Neural progenitor cell (in vitro differentiated cells): ENCODE results near the gene COL19A1. TPM values are rescaled to one million over a fixed set of nuclear protein-coding genes. Genes with fewer than 3 reads are reported as not detected.
A peak's percentile ranks its signal among the peaks of the same experiment; 100 is the strongest.

Source experiments
- DNase-seq: peaks from one replicate; pipeline ENCODE4 v3.0.0-alpha.2; 2016; ENCODE audit warnings: low spot score
- H2AFZ ChIP-seq: fragments of 200-600 bp; sonication (generic); replicated peaks from 2 replicates; pipeline ENCODE4 v1.6.1; 2016; ENCODE audit warnings: antibody characterized with exemption
- H3F3A ChIP-seq: fragments of 200-600 bp; sonication (generic); 2 replicates; pipeline ENCODE4 v1.6.1; 2016; ENCODE audit warnings: antibody characterized with exemption, low read depth
- H3K27ac ChIP-seq: fragments of 200-600 bp; sonication (generic); 2 replicates; pipeline ENCODE4 v1.5.1; 2016; ENCODE audit warnings: mild to moderate bottlenecking
- H3K27me3 ChIP-seq: fragments of 200-600 bp; sonication (generic); 2 replicates; pipeline ENCODE4 v1.6.1; 2016; ENCODE audit warnings: mild to moderate bottlenecking, moderate library complexity
- H3K36me3 ChIP-seq: fragments of 200-600 bp; sonication (generic); 2 replicates; pipeline ENCODE4 v1.5.1; 2016
- H3K4me1 ChIP-seq: fragments of 200-600 bp; sonication (generic); 2 replicates; pipeline ENCODE4 v1.6.1; 2016; ENCODE audit warnings: mixed run types
- H3K4me2 ChIP-seq: fragments of 200-600 bp; sonication (generic); 2 replicates; pipeline ENCODE4 v1.6.1; 2016
- H3K4me3 ChIP-seq: fragments of 200-600 bp; sonication (generic); 2 replicates; pipeline ENCODE4 v1.5.1; 2016
- H3K79me2 ChIP-seq: fragments of 200-600 bp; sonication (generic); 2 replicates; pipeline ENCODE4 v1.6.1; 2016; ENCODE audit warnings: low read depth
- H3K9ac ChIP-seq: fragments of 200-600 bp; sonication (generic); 2 replicates; pipeline ENCODE4 v1.6.1; 2016
- H3K9me3 ChIP-seq: fragments of 200-600 bp; sonication (generic); 2 replicates; pipeline ENCODE4 v1.5.1; 2016; ENCODE audit warnings: low read depth
- H4K20me1 ChIP-seq: fragments of 200-600 bp; sonication (generic); 2 replicates; pipeline ENCODE4 v1.6.1; 2016; ENCODE audit warnings: low read depth
- H3K27ac Mint-ChIP-seq: 3 replicates; pipeline ENCODE4 v1.8.0; 2021; ENCODE audit warnings: mixed read lengths
- H3K27me3 Mint-ChIP-seq: 2 replicates; pipeline ENCODE4 v1.8.0; 2022; ENCODE audit warnings: low read depth, mild to moderate bottlenecking, inconsistent platforms, moderate library complexity, mixed read lengths; ENCODE audit not compliant: insufficient read depth
- H3K36me3 Mint-ChIP-seq: 3 replicates; pipeline ENCODE4 v1.8.0; 2021; ENCODE audit warnings: mixed read lengths
- H3K4me1 Mint-ChIP-seq: 3 replicates; pipeline ENCODE4 v1.8.0; 2021; ENCODE audit warnings: mixed read lengths
- H3K4me3 Mint-ChIP-seq: 3 replicates; pipeline ENCODE4 v1.8.0; 2021; ENCODE audit warnings: mild to moderate bottlenecking, moderate library complexity, mixed read lengths
- H3K9me3 Mint-ChIP-seq: 3 replicates; pipeline ENCODE4 v1.8.0; 2020; ENCODE audit warnings: mixed read lengths
- EZH2 ChIP-seq: fragments of 200-600 bp; sonication (generic); IDR thresholded peaks from 2 replicates; pipeline ENCODE4 v1.6.1; 2017; ENCODE audit warnings: antibody characterized with exemption, mild to moderate bottlenecking, moderate library complexity
- EZH2phosphoT487 ChIP-seq: fragments of 200-600 bp; sonication (generic); IDR thresholded peaks from 2 replicates; pipeline ENCODE4 v1.6.1; 2017; ENCODE audit warnings: antibody characterized with exemption
- total RNA-seq: library from RNA; depleted of rRNA; stranded (reverse); fragments of >200 nt; gene quantifications from 2 replicates; pipeline ENCODE4 v1.2.3, GENCODE V29; 2015; ENCODE audit warnings: low replicate concordance
- TF ChIP-seq, protein P1 (sequence below): fragments of 200-600 bp; sonication (generic); IDR thresholded peaks from 2 replicates; pipeline ENCODE4 v1.5.1; 2017; ENCODE audit warnings: antibody characterized with exemption, mild to moderate bottlenecking

Gene COL19A1
- total RNA-seq, 1 donor from 2014 or later = not detected

DNA sequence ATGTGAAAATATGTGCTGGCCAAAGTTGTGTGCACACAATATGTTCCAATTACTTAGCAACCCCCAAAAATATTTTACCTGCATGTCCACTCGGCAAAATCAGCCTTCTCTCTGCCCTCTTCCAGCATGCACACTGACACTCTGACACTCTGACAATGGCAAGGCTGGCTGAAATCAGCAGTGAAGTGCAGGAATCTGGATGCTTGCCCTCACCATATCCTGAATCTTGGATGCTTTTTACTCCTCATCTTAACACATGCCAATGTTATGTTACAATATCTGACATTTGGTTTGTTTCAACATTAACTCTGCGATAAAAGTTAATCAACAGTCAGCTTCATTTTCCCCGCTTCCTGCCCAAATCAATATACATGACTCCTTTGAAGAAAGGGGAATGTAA, 233.4 kb downstream of the COL19A1 start:
- Histone ChIP-seq H3K27ac (no peak overlapping the region), H3K9me3 (no peaks in the 10 kb centered on the region), H3K79me2 (no peaks in the 10 kb centered on the region), H3K4me3 (no peak overlapping the region), H3K4me1 (no peaks in the 10 kb centered on the region), H2AFZ (no peak overlapping the region), H3K36me3 (no peaks in the 10 kb centered on the region), H3K9ac (no peak overlapping the region), H4K20me1 (no peaks in the 10 kb centered on the region), H3K4me2 (no peak overlapping the region), H3F3A (no peaks in the 10 kb centered on the region), H3K27me3 (no peaks in the 10 kb centered on the region)
- no peak overlapping the region for H3K4me3 Mint-ChIP-seq
- no peaks in the 10 kb centered on the region for H3K27me3 Mint-ChIP-seq
- no peaks in the 10 kb centered on the region for H3K4me1 Mint-ChIP-seq
- TF ChIP-seq, protein P1, sequence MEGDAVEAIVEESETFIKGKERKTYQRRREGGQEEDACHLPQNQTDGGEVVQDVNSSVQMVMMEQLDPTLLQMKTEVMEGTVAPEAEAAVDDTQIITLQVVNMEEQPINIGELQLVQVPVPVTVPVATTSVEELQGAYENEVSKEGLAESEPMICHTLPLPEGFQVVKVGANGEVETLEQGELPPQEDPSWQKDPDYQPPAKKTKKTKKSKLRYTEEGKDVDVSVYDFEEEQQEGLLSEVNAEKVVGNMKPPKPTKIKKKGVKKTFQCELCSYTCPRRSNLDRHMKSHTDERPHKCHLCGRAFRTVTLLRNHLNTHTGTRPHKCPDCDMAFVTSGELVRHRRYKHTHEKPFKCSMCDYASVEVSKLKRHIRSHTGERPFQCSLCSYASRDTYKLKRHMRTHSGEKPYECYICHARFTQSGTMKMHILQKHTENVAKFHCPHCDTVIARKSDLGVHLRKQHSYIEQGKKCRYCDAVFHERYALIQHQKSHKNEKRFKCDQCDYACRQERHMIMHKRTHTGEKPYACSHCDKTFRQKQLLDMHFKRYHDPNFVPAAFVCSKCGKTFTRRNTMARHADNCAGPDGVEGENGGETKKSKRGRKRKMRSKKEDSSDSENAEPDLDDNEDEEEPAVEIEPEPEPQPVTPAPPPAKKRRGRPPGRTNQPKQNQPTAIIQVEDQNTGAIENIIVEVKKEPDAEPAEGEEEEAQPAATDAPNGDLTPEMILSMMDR = no peak
- TF ChIP-seq EZH2 (no peak), EZH2phosphoT487 (no peak)
- no peak for DNase-seq
- no peaks in the 10 kb centered on the region for H3K9me3 Mint-ChIP-seq
- H3K36me3 Mint-ChIP-seq = no peaks in the 10 kb centered on the region
- no peak overlapping the region for H3K27ac Mint-ChIP-seq

DNA sequence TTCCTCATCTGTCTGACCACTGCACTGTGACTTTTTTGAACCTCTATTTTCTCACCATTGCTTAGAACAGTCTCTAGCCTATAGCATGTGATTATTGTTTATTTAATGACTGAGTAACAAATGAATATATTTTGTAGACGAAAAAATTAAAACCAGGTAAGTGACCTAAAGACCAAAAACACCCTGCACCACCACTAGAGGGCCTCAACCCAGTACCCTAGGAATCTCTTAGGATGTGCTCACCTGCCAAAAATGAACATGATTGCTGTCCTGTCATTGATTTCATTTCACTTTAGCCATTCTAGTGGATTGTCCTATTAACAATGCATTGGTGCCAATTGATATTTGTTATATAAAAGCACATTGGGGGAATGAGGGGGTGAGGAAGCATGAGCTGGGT, 237.4 kb downstream of the COL19A1 start:
- no peaks in the 10 kb centered on the region for H3K9me3 ChIP-seq
- DNase-seq = no peak
- no peak overlapping the region for H3K27ac ChIP-seq
- Mint-ChIP-seq H3K27ac (no peak overlapping the region), H3K36me3 (no peaks in the 10 kb centered on the region), H3K4me3 (no peak overlapping the region), H3K9me3 (no peaks in the 10 kb centered on the region), H3K4me1 (peaks cover 6% of the 10 kb centered on the region), H3K27me3 (no peaks in the 10 kb centered on the region)
- H3K79me2 ChIP-seq = no peaks in the 10 kb centered on the region
- H4K20me1 ChIP-seq = no peaks in the 10 kb centered on the region
- H3K9ac ChIP-seq = no peak overlapping the region
- H3K4me3 ChIP-seq = no peak overlapping the region
- no peak for TF ChIP-seq EZH2phosphoT487
- TF ChIP-seq, protein P1 = peak; percentile 53
- TF ChIP-seq EZH2 = no peak
- H3K36me3 ChIP-seq = no peaks in the 10 kb centered on the region
- no peak overlapping the region for H2AFZ ChIP-seq
- H3K4me1 ChIP-seq = peaks cover 9% of the 10 kb centered on the region
- H3F3A ChIP-seq = no peaks in the 10 kb centered on the region
- no peak overlapping the region for H3K4me2 ChIP-seq
- H3K27me3 ChIP-seq = no peaks in the 10 kb centered on the region

DNA sequence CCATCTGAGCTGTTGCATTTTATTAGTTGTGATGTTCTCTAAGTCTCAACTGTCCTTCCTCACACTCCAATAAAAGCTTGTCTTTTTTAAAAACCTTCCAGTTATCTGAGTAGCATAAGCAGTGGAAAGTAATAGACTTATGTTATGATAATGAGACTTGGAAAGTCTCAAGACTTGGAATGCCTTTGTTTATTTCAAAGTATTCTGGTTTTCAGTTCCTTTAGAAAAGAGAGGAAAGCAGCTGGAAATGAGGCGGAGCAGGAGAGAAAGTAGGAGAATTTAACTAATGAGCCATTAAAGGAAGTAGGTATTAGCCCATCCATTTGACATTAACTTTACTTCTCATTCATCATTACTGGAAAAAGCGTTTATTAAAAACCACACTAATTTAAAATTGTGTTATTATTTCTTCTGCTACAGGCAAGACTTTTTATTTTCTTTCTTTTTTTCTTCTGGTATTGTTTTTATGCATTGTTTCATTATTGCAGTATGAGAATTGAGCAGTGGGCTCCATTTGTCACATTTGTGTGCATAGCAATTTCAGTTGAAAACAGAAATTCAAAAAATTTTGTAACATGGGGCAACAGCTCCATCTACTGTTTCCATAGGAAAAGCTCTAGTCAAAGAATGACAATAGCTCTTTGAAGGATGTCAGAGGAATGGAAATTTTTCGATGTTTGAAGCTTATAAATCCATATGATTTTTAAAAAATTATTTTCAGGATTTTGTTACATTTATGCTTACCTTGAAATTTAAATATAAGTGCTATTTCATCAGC, 241.7 kb downstream of the COL19A1 start:
- no peaks in the 10 kb centered on the region for H3K27me3 Mint-ChIP-seq
- no peaks in the 10 kb centered on the region for H3K27me3 ChIP-seq
- H3K36me3 Mint-ChIP-seq = no peaks in the 10 kb centered on the region
- peak overlapping the region; percentile 72 for H2AFZ ChIP-seq
- no peak overlapping the region for H3K9ac ChIP-seq
- H3K9me3 ChIP-seq = no peaks in the 10 kb centered on the region
- peaks cover 6% of the 10 kb centered on the region for H3K4me1 Mint-ChIP-seq
- no peak overlapping the region for H3K27ac ChIP-seq
- H3K4me3 Mint-ChIP-seq = no peak overlapping the region
- no peak overlapping the region for H3K27ac Mint-ChIP-seq
- peaks cover 9% of the 10 kb centered on the region for H3K4me1 ChIP-seq
- H4K20me1 ChIP-seq = no peaks in the 10 kb centered on the region
- no peaks in the 10 kb centered on the region for H3K79me2 ChIP-seq
- no peaks in the 10 kb centered on the region for H3K9me3 Mint-ChIP-seq
- no peak overlapping the region for H3K4me3 ChIP-seq
- no peak for TF ChIP-seq EZH2phosphoT487
- TF ChIP-seq, protein P1 = peak; percentile 91
- peak overlapping the region; percentile 10 for H3K4me2 ChIP-seq
- DNase-seq = peak; percentile 57
- H3K36me3 ChIP-seq = no peaks in the 10 kb centered on the region
- H3F3A ChIP-seq = no peaks in the 10 kb centered on the region
